PC-9 (cell line): ENCODE measurements around the gene NEUROD2. TPM values are rescaled to one million over a fixed set of nuclear protein-coding genes. Genes with fewer than 3 reads are reported as not detected.

ENCODE experiments used
- BruUV-seq: library from RNA; stranded (reverse); fragments of 400-500 nt; replicated peaks from 2 replicates; lab custom pipeline; 2021; lab: Mats Ljungman, UMichigan
- CTCF ChIA-PET: fragments of 300-600 bp; sonication (Branson Sonifier 250); formaldehyde crosslinking; loops from one replicate; lab custom pipeline; 2022; ENCODE audit warnings: antibody characterized with exemption; lab: Charles Lee
- POLR2A ChIA-PET: fragments of 300-600 bp; sonication (Branson Sonifier 250); formaldehyde crosslinking; loops from one replicate; lab custom pipeline; 2022; ENCODE audit warnings: antibody characterized with exemption; ENCODE audit not compliant: unreplicated experiment; lab: Charles Lee
- DNase-seq, 2 experiments: peaks; one replicate each; pipeline versions ENCODE4 v3.0.0 to v3.0.0-alpha.2; 2015 to 2022; ENCODE audit warnings: mixed read lengths in 1 of 2
- H2AFZ ChIP-seq: fragments of 200-600 bp; sonication (generic); 2 replicates; pipeline ENCODE4 v1.8.1; 2017; ENCODE audit warnings: antibody characterized with exemption
- H3F3A ChIP-seq: fragments of 200-600 bp; sonication (generic); 2 replicates; pipeline ENCODE4 v1.8.1; 2017; ENCODE audit warnings: antibody characterized with exemption, mild to moderate bottlenecking, low read depth; ENCODE audit not compliant: insufficient read depth
- H3K27ac ChIP-seq: fragments of 200-600 bp; sonication (generic); 2 replicates; pipeline ENCODE4 v1.6.1; 2016; ENCODE audit warnings: mixed run types
- H3K27me3 ChIP-seq: fragments of 200-600 bp; sonication (generic); 2 replicates; pipeline ENCODE4 v1.6.1; 2016; ENCODE audit warnings: low read depth, mixed run types; ENCODE audit not compliant: insufficient read depth
- H3K36me3 ChIP-seq: fragments of 200-600 bp; sonication (generic); 2 replicates; pipeline ENCODE4 v1.6.1; 2016; ENCODE audit warnings: low read depth, mixed run types
- H3K4me1 ChIP-seq: fragments of 200-600 bp; sonication (generic); replicated peaks from 2 replicates; pipeline ENCODE4 v1.6.1; 2016; ENCODE audit warnings: mixed run types; ENCODE audit not compliant: insufficient read depth
- H3K4me2 ChIP-seq: fragments of 200-600 bp; sonication (generic); 2 replicates; pipeline ENCODE4 v1.6.1; 2017; ENCODE audit warnings: mixed run types
- H3K4me3 ChIP-seq: fragments of 200-600 bp; sonication (generic); 2 replicates; pipeline ENCODE4 v1.6.1; 2016; ENCODE audit warnings: mixed run types
- H3K79me2 ChIP-seq: fragments of 200-600 bp; sonication (generic); 2 replicates; pipeline ENCODE4 v1.6.1; 2017; ENCODE audit warnings: low read depth, mixed run types
- H3K9me2 ChIP-seq: fragments of 200-600 bp; sonication (generic); 2 replicates; pipeline ENCODE4 v1.8.1; 2017; ENCODE audit warnings: mild to moderate bottlenecking; ENCODE audit not compliant: insufficient read depth
- H3K9me3 ChIP-seq: fragments of 200-600 bp; sonication (generic); 2 replicates; pipeline ENCODE4 v1.8.1; 2016; ENCODE audit warnings: low read depth; ENCODE audit not compliant: insufficient read depth
- H4K20me1 ChIP-seq: fragments of 200-600 bp; sonication (generic); 2 replicates; pipeline ENCODE4 v1.8.1; 2017; ENCODE audit not compliant: insufficient read depth
- EZH2 ChIP-seq: fragments of 200-600 bp; sonication (generic); IDR thresholded peaks from 2 replicates; pipeline ENCODE4 v1.8.0; 2017; ENCODE audit warnings: antibody characterized with exemption, low read depth
- intact Hi-C: fragments of 100-400 bp; cut with micrococcal nuclease; formaldehyde crosslinking; loops from one replicate; pipeline ENCODE4 v1.10.0; 2022; ENCODE audit not compliant: unreplicated experiment
- total RNA-seq: library from RNA; stranded (reverse); gene quantifications from 2 replicates; pipeline ENCODE4 v1.2.3, GENCODE V29; 2021
- TF ChIP-seq, protein P1 (sequence below): fragments of 200-600 bp; sonication (generic); conservative IDR thresholded peaks from 2 replicates; pipeline ENCODE4 v1.6.1; 2017; ENCODE audit warnings: mixed run types, antibody characterized with exemption, mild to moderate bottlenecking, moderate library complexity

NEUROD2 gene
- total RNA-seq, 1 experiment from 2014 or later = not detected

DNA sequence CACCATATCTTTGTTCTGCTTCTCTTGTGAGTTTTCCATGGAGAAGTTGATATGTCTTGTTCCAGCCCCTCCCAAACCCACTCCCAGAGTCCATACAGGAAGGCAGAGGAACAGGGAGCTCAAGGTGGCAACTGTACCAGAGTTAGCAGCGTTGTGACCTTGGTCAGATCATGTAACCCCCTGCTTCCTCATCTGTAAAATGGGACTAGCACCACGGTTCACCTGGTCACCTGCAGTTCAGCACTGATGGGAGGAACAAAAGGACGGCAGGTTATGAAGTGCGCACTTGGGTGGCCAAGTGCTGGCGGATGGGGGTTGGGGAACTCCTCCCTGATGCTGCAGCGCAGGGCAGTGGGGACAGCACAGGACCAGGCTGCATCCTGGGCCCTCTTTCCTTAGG lies 7.7 kb upstream of the NEUROD2 start:
- no peak for DNase-seq
- Histone ChIP-seq H3K4me3 (no peak overlapping the region), H3K4me2 (no peak overlapping the region), H3K79me2 (no peaks in the 10 kb centered on the region), H3K9me3 (no peaks in the 10 kb centered on the region), H3K27me3 (peaks cover 17% of the 10 kb centered on the region; the same call in 1 of the 2 replicates), H3K27ac (no peak overlapping the region), H3K36me3 (no peaks in the 10 kb centered on the region), H3F3A (peaks cover 18% of the 10 kb centered on the region), H4K20me1 (no peaks in the 10 kb centered on the region), H3K9me2 (no peaks in the 10 kb centered on the region), H3K4me1 (no peaks in the 10 kb centered on the region), H2AFZ (no peak overlapping the region)
- ChIA-PET CTCF (no interaction called here), POLR2A (interaction anchor here (0.7 kb wide), 1 partner anchor 36 kb away, joined by 5 read pairs; no protein-coding TSS in a partner anchor)
- intact Hi-C loops = no loop called here
- BruUV-seq = no TSS peak
- TF ChIP-seq, protein P1, sequence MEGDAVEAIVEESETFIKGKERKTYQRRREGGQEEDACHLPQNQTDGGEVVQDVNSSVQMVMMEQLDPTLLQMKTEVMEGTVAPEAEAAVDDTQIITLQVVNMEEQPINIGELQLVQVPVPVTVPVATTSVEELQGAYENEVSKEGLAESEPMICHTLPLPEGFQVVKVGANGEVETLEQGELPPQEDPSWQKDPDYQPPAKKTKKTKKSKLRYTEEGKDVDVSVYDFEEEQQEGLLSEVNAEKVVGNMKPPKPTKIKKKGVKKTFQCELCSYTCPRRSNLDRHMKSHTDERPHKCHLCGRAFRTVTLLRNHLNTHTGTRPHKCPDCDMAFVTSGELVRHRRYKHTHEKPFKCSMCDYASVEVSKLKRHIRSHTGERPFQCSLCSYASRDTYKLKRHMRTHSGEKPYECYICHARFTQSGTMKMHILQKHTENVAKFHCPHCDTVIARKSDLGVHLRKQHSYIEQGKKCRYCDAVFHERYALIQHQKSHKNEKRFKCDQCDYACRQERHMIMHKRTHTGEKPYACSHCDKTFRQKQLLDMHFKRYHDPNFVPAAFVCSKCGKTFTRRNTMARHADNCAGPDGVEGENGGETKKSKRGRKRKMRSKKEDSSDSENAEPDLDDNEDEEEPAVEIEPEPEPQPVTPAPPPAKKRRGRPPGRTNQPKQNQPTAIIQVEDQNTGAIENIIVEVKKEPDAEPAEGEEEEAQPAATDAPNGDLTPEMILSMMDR = no peak
- no peak for TF ChIP-seq EZH2

DNA sequence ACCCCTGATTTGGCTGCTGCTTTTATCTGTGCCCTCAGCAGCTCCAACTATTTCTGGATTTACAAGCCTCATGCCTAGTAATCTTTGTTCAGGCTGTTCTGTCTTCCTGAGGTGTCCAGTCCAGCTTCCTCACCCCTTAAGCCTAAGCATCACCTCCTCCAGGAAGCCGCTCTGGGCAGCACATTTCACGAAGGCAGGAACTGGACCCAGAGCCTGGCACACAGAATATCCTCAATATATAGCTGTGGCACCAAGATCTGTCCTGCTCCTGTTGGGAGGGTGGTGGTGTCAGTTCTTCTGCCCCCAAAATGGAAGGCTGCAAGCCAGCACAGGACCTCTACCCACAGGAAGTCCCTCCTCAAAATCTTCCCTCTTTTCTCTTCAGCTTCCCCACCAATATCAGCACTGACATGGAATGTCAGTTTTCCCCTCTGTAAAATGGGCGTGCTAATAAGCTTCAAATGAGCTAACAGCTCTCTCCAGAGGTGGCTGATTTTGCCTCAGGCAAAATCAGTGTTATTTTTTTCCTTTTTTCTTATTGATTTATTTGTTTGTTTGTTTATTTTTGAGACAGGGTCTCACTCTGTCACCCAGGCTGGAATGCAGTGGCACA lies 6.9 kb upstream of the NEUROD2 start:
- Histone ChIP-seq H3K79me2 (no peaks in the 10 kb centered on the region), H3K36me3 (no peaks in the 10 kb centered on the region), H3K9me3 (no peaks in the 10 kb centered on the region), H3F3A (peaks cover 17% of the 10 kb centered on the region), H3K27me3 (peaks cover 17% of the 10 kb centered on the region), H3K4me1 (no peaks in the 10 kb centered on the region), H3K4me2 (no peak overlapping the region), H3K4me3 (no peak overlapping the region), H2AFZ (no peak overlapping the region), H4K20me1 (no peaks in the 10 kb centered on the region), H3K27ac (no peak overlapping the region), H3K9me2 (no peaks in the 10 kb centered on the region)
- intact Hi-C loops = no loop called here
- TF ChIP-seq, protein P1 = no peak
- no peak for TF ChIP-seq EZH2
- BruUV-seq = no TSS peak
- POLR2A ChIA-PET = interaction anchor here (0.7 kb wide), 1 partner anchor 35 kb away, joined by 5 read pairs; no protein-coding TSS in a partner anchor
- CTCF ChIA-PET = no interaction called here
- no peak for DNase-seq

DNA sequence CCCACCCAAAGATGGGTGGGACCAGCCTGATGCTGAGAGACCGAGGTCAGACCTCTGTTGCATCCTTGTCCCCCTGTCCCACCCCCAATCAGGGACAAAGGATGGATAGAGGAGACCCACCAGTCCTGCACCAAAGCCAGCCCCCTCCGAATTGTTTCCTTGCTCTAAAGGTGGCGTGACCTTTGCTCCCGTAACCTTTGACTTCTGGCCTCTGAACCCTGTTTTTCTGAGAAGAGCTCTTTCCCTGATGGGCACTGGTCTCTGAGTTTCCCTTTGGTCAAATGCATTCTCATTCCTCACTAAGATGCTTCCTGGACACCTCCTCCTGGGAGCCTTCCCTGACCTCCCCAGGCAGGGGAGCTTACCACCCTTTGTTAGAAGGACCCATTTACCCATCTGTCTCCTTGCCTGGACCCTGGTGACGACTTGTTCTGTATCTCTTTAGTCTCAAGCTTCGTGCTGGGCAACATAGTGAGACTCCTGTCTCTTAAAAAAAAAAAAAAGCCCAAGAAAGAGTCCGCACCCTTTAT lies 5.3 kb upstream of the NEUROD2 start:
- no peak overlapping the region for H3K27ac ChIP-seq
- no peak overlapping the region for H3K4me2 ChIP-seq
- no peaks in the 10 kb centered on the region for H3K36me3 ChIP-seq
- peak in 1 of 2 experiments; percentile 11 for DNase-seq
- no peak overlapping the region for H2AFZ ChIP-seq
- no peaks in the 10 kb centered on the region for H3K4me1 ChIP-seq
- no peak overlapping the region for H3K4me3 ChIP-seq
- POLR2A ChIA-PET = no interaction called here
- no peaks in the 10 kb centered on the region for H4K20me1 ChIP-seq
- CTCF ChIA-PET = no interaction called here
- no peaks in the 10 kb centered on the region for H3K9me2 ChIP-seq
- peaks cover 12% of the 10 kb centered on the region for H3F3A ChIP-seq
- H3K9me3 ChIP-seq = no peaks in the 10 kb centered on the region
- H3K27me3 ChIP-seq = peaks cover 27% of the 10 kb centered on the region
- intact Hi-C loops = no loop called here
- BruUV-seq = no TSS peak
- H3K79me2 ChIP-seq = no peaks in the 10 kb centered on the region
- no peak for TF ChIP-seq EZH2
- TF ChIP-seq, protein P1 = no peak
